DMS114 treated with DMSO at 0.1 percent for 48 hours (cell line): ENCODE measurements around the gene LAMB4.

Experiments used
- DNase-seq: peaks from one replicate; lab custom pipeline; 2025; ENCODE audit not compliant: unreplicated experiment; lab: John Stamatoyannopoulos, UW

The LAMB4 gene

DNA sequence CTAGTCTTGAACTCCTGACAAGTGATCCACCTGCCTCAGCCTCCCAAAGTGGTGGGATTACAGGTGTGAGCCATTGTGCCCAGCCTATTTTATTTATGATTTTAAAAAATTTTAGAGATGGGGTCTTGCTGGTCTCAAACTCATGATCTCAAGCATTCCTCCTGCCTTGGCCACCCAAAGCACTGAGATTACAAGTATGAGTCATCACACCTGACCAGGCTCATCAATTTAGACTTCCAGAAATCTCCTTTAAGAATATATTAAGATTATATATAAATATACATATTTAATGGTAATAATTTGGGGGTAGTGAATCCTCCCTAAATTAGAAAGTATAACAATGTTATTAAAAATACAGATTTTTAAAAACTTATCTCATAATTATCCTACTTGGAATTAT lies 156.3 kb downstream of the LAMB4 start:
- DNase-seq: no peak
